ENCODE data around the gene PTPRK.

The PTPRK gene

DNA sequence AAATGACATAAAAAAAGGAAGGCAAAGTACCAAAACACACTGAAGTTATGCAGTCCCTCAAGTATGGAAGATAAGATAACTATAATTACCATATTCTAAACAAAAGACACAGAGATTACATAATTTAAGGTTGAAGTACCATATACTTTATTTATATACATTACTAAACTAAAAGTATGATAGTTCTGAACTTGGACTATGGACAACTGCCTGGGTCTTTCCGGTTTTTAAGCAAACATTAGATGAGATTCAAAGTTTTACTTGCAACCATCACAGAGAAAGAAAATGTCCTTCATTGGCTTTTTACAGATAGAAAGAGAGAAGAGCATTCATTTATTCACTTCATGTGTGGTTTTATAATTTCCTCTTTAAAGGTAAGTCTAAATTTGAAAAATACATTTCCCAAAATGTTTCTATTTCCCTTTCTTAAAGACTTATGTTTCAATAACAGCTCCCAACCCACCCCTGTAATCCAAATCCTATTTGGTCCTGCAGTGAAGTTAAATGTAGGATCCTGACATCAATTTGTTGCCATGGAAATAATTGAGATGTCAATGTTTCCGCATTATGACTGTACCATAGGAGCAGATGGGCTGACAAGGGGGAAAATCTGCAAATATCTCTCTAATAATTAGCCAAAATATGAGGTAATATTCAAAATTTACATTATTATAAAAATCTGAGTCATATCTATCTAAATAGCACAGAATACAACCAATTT is 63.7 kb downstream of the PTPRK start:
- TF ChIP-seq, protein P1, sequence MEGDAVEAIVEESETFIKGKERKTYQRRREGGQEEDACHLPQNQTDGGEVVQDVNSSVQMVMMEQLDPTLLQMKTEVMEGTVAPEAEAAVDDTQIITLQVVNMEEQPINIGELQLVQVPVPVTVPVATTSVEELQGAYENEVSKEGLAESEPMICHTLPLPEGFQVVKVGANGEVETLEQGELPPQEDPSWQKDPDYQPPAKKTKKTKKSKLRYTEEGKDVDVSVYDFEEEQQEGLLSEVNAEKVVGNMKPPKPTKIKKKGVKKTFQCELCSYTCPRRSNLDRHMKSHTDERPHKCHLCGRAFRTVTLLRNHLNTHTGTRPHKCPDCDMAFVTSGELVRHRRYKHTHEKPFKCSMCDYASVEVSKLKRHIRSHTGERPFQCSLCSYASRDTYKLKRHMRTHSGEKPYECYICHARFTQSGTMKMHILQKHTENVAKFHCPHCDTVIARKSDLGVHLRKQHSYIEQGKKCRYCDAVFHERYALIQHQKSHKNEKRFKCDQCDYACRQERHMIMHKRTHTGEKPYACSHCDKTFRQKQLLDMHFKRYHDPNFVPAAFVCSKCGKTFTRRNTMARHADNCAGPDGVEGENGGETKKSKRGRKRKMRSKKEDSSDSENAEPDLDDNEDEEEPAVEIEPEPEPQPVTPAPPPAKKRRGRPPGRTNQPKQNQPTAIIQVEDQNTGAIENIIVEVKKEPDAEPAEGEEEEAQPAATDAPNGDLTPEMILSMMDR (IDR thresholded peaks at IDR 0.05): no peak
- TF ChIP-seq ZFX (IDR thresholded peaks at IDR 0.05; ENCODE audit: borderline replicate concordance): no peak
- no peak overlapping the region for H3K27ac ChIP-seq

DNA sequence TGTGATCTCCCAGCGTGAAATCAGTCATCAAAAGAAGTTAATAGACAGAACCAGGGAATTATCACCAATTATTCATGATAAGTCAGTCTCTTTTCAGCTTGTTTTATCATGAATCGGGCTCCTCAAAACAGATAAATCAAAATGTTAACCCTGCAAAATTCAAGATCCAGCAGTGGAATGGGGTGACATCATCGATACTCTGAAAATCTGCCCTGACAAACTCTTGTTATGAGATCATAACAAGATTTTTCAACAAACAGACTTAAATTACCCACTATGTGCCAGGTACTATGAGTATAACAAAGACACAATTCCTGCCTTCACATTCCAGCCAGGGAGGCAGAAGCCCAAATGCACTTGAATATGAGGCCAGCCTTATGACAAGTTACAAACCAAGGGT is 64.4 kb downstream of the PTPRK start:
- no peak overlapping the region for H3K27ac ChIP-seq
- no peak for TF ChIP-seq ZFX (IDR thresholded peaks at IDR 0.05; ENCODE audit: borderline replicate concordance)
- TF ChIP-seq, protein P1 (IDR thresholded peaks at IDR 0.05): no peak

DNA sequence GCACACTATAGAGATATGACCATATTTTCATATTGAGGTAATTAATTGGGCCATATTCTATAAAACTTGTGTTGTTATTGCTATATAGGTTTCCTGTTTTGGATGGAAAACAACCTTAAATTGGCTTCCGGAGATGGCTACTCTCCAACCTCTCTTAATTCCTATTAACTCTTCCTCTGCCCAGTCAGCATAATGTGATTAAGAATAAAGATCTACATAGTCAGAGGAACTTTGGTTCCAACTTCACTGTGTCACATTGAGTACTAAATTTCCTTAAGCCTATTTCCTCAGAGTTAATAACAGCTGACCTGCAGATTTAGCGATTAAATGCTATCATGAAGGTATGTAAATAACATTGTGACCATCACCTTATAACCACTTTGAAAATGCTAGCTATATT is 67.7 kb downstream of the PTPRK start:
- no peak overlapping the region for H3K27ac ChIP-seq
- TF ChIP-seq, protein P1 (IDR thresholded peaks at IDR 0.05): no peak
- no peak for TF ChIP-seq ZFX (IDR thresholded peaks at IDR 0.05; ENCODE audit: borderline replicate concordance)

DNA sequence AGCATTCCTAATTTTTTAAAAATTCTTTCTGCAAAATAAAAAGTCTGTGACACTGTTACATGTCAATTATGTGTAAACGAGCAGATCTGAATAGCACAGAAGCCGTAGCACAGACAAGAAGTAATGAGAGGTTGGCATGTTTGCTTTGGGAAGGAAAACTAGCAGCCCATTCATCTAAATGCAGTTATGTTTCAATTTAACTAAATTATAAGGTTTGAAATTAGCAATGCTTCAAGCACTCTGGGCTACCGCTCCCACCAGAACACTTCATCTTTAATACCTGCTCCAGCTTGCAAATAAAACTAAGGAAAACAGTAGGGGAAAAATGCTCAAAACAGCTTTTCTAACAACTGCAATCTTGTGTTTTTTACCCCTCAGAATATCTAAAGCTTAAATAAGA is 73.9 kb downstream of the PTPRK start:
- TF ChIP-seq ZFX (IDR thresholded peaks at IDR 0.05; ENCODE audit: borderline replicate concordance): no peak
- TF ChIP-seq, protein P1 (IDR thresholded peaks at IDR 0.05): no peak
- H3K27ac ChIP-seq: no peak overlapping the region

DNA sequence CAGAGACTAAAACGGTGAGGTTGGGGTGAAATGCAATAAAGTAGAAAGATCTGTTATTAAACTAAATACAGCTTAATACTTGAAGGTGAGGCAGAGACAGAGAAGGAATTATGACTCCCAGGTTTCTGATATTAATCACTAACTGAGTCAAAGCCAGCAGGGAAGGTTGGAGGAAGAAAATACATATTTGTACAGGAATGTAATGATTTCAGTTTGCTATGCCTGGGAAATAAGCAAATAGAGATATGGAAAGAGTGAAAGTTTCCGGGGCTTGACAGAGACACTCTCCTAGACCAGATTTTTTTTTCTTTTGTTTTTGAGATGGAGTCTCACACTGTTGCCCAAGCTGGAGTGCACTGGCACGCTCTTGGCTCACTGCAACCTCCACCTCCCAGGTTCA is 76.8 kb downstream of the PTPRK start:
- TF ChIP-seq ZFX (IDR thresholded peaks at IDR 0.05; ENCODE audit: borderline replicate concordance): no peak
- TF ChIP-seq, protein P1 (IDR thresholded peaks at IDR 0.05): no peak

DNA sequence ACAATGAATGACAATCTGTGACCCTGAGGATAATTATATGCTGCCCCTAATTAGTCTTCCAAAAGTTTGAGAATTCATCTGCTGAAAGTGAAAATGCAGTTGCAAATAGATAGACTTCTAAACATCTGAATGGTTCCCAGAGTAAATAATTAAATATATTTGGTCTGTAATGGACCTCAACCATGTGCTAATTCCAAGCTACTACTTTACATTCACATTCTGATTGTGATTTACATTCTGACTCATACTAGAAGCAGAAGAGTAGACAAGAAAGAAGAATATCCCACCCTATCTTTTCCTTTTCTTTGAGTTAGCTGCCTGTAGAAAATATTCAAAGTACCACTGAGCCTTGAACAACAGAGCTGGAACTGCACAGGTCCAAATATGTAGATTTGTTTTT is 80.8 kb downstream of the PTPRK start:
- H3K27ac ChIP-seq: no peak overlapping the region
- no peak for TF ChIP-seq ZFX (IDR thresholded peaks at IDR 0.05; ENCODE audit: borderline replicate concordance)
- TF ChIP-seq, protein P1 (IDR thresholded peaks at IDR 0.05): no peak

More for the DNA sequence above, 76.8 kb downstream of the PTPRK start:
- no peak overlapping the region for H3K27ac ChIP-seq

DNA sequence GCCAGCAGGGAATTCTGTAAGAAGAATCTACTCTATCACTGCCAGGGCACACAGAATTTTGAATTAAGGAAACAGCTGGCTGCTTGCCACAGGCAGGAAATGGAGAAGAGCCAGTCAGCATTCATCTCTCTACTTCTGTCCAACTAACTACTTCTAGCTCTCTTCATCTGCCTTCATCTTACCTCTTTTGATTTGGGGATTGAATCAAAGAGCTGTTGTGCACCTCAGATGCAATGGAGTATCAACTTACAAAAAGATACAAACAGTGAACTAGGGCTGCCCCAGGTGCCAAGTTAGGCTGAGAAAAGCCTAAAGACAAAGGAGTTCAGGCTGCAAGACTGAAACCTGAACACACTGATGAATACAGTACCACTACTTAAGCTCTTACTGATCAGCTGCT is 82.0 kb downstream of the PTPRK start:
- no peak overlapping the region for H3K27ac ChIP-seq
- TF ChIP-seq, protein P1 (IDR thresholded peaks at IDR 0.05): no peak
- TF ChIP-seq ZFX (IDR thresholded peaks at IDR 0.05; ENCODE audit: borderline replicate concordance): no peak

Measured in 22Rv1 (cell line).